HG03103 (cell line): ENCODE data around the gene UGT1A8.

Source experiments
- ATAC-seq: cut with Tn5 transposase; IDR thresholded peaks from one replicate; pipeline ENCODE4 v1.9.1; 2021; ENCODE audit warnings: low read depth; ENCODE audit not compliant: unreplicated experiment

Gene UGT1A8

GRCh38 chr2:233758141-233758540, 140.7 kb downstream of the UGT1A8 start:
- no peak for ATAC-seq

- no peak for ATAC-seq
Observed at GRCh38 chr2:233758849-233759248, 141.4 kb downstream of the UGT1A8 start.

GRCh38 chr2:233760043-233760442, 142.6 kb downstream of the UGT1A8 start, which contains the start of gene UGT1A1:
UGT1A1 (plus strand) TSS chr2:233760270; CDS start chr2:233760288, 18 bp downstream.
- no peak for ATAC-seq

- no peak for ATAC-seq
Observed at GRCh38 chr2:233761040-233761769, 143.8 kb downstream of the UGT1A8 start.

GRCh38 chr2:233764264-233764663, 146.8 kb downstream of the UGT1A8 start:
- no peak for ATAC-seq

- ATAC-seq, result no peak
Observed at GRCh38 chr2:233764761-233765160, 147.3 kb downstream of the UGT1A8 start.

GRCh38 chr2:233766416-233766815, 149.0 kb downstream of the UGT1A8 start:
- ATAC-seq, result no peak

- ATAC-seq, result no peak
Observed at GRCh38 chr2:233768076-233768475, 150.6 kb downstream of the UGT1A8 start.

- ATAC-seq, result no peak
Observed at GRCh38 chr2:233769260-233769659, 151.8 kb downstream of the UGT1A8 start.

GRCh38 chr2:233772153-233772552, 154.7 kb downstream of the UGT1A8 start:
- ATAC-seq, result no peak

GRCh38 chr2:233772583-233772982, 155.2 kb downstream of the UGT1A8 start:
- ATAC-seq, result no peak

- no peak for ATAC-seq
Observed at GRCh38 chr2:233773854-233774253, 156.4 kb downstream of the UGT1A8 start.

- no peak for ATAC-seq
Observed at GRCh38 chr2:233775414-233775813, 158.0 kb downstream of the UGT1A8 start.

- no peak for ATAC-seq
Observed at GRCh38 chr2:233778030-233778429, 160.6 kb downstream of the UGT1A8 start, which contains the start of gene MROH2A. MROH2A (plus strand) TSS chr2:233778330; CDS start chr2:233779359, 1,029 bp downstream.

- ATAC-seq, result no peak
Observed at GRCh38 chr2:233779722-233780121, 162.3 kb downstream of the UGT1A8 start.

GRCh38 chr2:233780771-233781170, 163.3 kb downstream of the UGT1A8 start:
- ATAC-seq, result no peak

- ATAC-seq, result no peak
Observed at GRCh38 chr2:233789554-233789953, 172.1 kb downstream of the UGT1A8 start.

- ATAC-seq, result no peak
Observed at GRCh38 chr2:233791151-233791882, 173.9 kb downstream of the UGT1A8 start.

GRCh38 chr2:233791883-233792329, 174.5 kb downstream of the UGT1A8 start:
- no peak for ATAC-seq

- ATAC-seq, result no peak
Observed at GRCh38 chr2:233792720-233793119, 175.3 kb downstream of the UGT1A8 start.

GRCh38 chr2:233793465-233794127, 176.2 kb downstream of the UGT1A8 start:
- ATAC-seq, result no peak
